IPS DF 19.7 (cell line): ENCODE results near the gene GALNTL6.
"Not testable (repeated sequence)": the region's sequence is repeated elsewhere in the genome, so short reads cannot be mapped to it uniquely, and the experiment has no call there.

Source experiments
- DNase-seq: peaks from one replicate; pipeline ENCODE4 v3.0.0-alpha.2; 2013; ENCODE audit warnings: low read depth, low spot score

The GALNTL6 gene

DNA sequence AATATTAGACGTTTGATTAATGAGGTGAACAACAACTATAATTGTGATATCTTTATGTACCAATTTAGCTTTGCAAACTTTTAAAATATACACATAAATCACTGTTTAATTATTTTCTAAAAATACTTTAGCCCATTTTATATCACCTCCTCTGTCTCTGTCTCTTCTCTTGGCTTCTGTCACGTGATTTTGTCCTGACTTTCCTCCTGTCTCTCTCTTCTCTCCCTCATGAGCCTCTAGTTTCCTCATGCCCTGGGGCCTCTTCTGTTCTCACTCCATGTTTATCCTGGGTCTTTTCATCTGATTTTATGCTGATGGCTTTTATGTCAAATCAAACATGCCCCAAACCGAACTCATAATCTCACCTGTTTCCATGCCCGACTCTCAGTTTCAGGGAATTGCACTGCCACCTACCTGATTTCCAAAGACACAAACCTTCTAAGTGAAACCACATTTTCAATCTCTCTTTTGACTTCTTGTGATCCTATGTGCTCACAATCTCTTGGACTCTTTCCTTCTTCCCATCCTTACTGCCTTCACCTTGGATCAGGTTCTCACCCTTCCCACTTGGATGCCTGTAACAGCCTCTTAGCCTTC is 1052.4 kb downstream of the GALNTL6 start:
- DNase-seq: no peak

DNA sequence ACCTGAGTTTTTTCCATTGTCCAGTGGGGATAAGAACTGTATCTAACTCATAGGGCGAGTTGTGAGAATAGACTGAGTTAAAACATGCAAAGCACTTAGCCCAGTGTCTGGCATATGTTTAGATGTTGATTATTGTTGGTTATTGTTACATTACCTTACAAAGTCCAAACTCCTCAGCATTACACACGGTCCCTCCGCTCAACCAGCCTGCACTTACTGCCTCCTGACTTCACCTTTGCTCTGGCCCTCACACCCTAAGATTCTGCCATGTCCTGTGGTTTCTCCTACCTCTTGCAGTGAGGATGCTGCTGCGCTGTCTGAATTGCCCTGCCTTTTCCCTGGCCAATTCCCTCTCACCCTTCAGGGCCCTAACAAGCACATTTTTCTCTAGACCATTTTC is 1053.2 kb downstream of the GALNTL6 start:
- DNase-seq: no peak

DNA sequence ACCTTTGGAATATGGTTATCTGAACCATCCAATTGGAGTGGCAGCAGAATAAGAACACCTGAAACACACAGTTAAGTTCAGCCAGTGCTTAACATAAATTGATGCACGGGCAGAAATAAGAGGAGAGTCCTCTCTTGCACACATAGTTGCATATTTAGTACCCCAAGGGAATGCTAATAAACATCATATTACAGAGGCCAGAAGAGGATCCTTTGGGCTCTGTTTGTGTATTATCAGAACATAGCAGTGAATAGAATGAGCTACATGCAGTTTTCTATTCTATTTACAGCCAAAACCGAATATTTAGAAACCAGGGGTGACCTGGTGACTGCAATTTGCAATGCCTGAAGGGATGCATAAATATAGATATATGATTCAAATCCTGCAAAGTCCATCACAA is 1054.6 kb downstream of the GALNTL6 start:
- DNase-seq: no peak

DNA sequence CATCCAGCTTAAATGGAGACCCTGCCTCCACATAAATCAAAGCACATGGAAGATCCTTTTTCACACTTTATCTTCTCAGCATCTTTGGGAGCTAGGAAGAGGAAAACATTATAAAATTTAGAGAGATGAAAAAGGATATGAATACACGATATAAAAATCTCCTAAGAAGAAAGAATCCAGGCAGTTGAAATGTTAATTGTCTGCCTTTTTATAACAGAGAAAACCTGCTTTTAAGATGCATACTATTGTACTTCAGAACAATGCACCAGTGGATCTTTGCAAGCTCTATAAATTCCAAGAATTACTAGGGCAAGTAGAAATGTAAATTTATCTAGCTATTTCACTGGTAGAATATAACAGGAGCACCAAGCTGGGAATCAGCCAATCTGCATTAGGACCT is 1055.1 kb downstream of the GALNTL6 start:
- no peak for DNase-seq

DNA sequence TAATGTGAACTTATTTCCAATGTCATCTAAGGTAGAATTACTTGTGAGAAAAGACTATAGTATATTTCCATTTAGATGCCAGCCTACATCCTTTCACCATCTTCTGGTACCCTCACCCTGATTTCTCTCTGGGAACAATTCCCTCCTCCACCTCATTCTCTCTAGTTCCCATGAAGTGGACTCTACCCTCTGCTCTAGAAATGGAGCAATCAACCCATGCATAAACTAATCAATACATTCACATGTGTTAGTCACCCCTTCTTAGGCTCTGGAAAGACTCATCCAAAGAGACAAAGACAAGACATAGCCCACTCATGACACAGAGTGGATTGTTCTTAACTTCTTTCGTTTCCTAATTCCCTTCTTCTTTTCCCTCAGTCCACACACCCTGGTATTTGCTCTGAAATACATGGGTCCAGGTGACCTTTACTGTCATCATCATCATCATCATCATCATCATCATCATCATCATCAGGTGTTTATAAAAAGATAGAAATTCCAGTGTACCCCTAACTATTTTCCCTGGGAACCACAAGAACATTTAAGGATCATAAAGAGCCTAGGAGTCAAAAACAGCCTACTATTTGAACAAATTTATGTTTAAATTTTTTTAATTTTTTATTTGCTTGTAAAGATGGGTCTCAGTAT is 1056.5 kb downstream of the GALNTL6 start:
- no peak for DNase-seq

DNA sequence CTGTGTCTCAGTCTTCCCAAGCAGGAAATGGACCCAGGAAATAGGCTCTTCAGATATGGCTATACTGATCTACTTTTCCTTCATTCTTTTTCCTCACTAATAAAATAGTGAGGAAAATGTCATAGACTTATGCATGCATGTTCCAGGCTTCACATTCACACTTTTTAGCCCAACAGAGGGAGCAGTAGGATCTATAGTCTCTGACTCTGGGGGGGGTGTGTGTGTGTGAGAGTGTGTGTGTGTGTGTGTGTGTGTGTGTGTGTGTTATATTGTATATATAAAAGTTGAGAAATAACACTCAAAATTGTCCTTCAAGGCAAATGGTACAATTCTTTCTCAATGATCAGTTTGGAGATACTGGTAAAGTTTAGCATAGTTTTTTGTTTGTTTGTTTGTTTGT is 1058.2 kb downstream of the GALNTL6 start:
- no peak for DNase-seq

DNA sequence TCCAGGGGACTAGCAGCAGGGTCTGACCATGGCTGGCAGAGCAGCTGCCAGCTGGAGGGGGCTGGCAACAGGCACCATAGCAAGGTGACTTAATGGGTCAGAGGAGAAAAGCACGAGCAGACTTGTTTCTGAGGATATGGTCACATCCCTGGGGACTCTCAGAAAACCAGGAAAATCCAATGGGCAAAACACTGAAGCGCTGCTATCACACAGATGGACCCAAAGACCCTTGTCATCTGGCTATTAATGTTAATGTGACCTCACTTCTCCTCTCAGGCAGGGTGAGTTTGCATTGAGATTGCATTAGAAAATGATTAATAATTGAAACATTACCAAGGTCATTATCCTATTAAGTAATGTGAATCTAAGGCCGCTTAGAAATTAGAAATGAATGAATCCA is 1061.7 kb downstream of the GALNTL6 start:
- DNase-seq: no peak

DNA sequence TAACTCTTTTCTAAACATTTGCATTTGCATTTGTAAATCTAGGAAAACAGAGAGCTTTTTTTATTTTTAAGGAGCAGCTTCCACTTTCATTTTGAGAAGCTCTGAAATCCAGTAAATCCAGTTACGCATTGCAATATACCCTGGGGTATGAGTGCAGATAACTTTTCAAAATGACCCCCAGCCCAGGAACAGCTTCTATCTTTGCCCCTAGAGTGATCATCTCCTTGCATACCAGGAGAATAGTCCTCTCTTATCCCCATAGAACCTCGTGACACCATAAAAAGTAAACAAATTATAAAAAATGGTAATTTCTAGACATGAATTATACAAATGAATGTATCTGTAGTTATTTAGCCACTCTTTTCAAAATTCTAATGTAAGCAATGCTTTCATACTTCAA is 1063.2 kb downstream of the GALNTL6 start:
- no peak for DNase-seq

DNA sequence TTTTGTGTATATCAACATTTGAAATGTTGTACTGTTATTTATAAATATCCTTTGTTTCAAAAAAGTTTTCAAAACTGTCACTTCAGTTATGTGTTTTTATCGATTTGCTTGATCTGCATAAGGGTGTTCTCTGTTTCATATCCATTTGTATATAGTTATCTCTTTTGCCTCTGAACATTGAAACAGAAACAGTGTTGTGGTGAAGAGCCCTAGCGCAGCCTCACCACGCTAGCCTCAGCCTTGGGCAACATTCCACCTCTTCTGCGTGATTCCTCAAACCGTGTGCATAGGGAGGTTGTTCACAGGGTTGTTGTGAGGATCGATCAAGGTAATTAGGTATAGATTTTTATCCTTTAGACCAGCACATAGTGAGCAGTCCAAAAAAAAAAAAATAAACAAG is 1068.4 kb downstream of the GALNTL6 start:
- DNase-seq: no peak

DNA sequence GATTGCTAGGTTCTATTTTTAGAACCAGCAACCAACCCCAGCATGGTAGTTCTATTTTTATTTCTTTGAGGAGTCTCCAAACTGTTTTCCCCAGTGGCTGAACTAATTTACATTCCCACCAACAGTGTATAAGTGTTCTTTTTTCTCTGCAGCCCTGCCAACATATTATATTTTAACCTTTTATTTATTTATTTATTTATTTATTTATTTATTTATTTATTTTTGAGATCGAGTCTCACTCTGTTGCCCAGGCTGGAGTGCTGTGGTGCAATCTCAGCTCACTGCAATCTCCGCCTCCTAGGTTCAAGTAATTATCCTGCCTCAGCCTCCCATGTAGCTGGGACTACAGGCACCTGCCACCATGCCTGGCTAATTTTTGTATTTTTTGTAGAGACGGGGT is 1074.2 kb downstream of the GALNTL6 start:
- not testable (repeated sequence) for DNase-seq

DNA sequence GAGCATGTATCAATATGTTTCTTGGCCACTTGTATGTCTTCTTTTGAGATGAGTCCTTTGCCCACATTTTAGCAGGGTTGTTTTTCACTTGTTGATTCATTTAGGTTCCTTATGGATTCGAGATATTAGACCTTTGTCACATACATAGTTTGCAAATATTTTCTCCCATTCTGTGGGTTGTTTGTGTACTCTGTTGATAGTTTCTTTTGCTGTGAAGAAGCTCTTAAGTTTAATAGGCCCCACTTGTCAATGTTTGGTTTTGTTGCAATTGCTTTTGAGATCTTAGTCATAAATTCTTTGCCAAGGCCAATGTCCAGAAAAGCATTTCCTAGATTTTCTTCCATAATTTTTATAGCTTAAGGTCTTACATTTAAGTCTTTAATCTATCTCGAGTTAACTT is 1074.8 kb downstream of the GALNTL6 start:
- DNase-seq: no peak

DNA sequence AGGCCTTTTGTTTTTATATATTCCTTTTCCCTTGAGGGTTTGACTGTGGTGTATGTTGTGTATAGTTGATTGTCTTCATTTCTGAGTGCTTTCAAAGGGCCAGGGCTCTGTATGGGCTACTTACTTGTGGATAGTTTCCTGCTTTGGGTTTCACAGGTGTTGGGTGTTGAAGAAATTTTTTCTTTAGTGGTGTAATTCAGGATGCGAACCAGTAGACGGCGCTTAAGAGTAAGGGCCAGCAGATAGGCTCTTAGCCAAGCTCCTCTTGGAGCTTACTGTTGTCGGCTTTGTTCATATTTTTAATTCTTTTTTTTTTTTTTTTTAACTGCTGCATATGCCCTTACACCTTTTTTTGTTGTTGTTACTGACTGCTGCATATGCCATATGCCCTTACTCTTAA is 1079.1 kb downstream of the GALNTL6 start:
- DNase-seq: peak; percentile 23

DNA sequence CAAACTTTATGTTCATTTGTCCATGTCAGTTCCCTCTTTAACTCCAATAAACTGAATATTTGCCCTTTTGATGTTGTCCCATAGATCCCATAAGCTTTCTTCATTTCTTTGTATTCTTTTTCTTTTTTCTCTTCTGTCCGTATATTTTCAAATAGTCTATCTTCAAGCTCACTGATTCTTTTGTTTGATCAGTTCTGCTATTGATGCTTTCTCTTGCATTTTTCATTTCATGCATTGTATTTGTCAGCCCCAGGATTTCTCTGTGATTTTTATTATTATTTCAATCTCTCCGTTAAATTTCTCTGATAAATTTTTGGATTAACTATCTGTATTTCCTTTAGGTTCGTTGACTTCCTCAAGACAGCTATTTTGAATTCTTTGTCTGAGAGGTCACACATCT is 1082.5 kb downstream of the GALNTL6 start:
- no peak for DNase-seq

DNA sequence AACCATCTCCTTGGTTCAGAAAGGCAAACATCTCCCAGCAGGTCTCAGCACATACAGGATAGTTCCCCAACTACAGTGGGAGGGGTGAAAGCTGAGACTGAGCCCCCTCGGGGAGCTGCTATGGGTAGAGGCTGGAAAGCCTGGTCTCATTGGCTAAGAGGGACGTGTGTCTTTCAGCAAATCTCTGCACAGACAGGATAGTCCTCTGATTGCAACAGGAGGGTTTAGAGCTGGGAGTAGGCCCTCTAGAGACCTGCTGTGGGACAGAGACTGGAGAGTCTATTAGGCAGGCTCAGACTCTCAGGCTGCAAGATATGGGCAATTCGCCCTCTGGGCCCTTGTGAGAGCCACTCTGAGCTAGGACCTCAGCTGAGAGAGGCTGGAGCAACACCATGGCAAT is 1083.8 kb downstream of the GALNTL6 start:
- no peak for DNase-seq

DNA sequence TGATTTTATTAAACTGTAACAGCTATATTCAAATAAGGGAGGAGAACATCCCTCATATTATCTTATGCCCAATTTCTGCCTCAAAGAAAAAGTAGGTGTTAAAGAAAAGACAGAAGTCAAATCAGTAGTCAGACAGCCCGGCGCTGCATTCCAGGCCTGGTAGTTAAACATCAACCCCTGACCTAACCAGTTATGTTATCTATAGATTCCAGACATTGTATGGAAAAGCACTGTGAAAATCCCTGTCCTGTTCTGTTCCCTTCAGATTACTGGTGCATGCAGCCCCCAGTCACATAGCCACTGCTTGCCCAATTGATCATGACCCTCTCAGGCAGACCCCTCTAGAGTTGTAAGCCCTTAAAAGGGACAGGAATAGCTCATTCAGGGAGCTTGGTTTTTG is 1085.5 kb downstream of the GALNTL6 start:
- DNase-seq: no peak

DNA sequence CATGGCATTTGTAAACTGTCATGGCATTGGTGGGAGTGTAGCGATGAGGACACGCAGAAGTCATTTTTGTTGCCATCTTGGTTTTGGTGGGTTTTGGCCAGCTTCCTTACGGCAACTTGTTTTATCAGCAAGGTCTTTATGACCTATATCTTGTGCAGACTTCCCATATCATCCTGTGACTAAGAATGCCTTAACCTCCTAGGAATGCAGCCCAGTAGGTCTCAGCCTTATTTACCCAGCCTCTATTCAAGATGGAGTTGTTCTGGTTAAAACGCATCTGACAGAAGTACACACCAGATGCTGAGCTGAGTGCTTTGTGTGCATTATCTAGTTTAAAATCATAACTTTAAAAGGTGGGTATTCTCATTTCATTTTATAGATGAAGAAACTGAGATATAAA is 1086.7 kb downstream of the GALNTL6 start:
- no peak for DNase-seq

DNA sequence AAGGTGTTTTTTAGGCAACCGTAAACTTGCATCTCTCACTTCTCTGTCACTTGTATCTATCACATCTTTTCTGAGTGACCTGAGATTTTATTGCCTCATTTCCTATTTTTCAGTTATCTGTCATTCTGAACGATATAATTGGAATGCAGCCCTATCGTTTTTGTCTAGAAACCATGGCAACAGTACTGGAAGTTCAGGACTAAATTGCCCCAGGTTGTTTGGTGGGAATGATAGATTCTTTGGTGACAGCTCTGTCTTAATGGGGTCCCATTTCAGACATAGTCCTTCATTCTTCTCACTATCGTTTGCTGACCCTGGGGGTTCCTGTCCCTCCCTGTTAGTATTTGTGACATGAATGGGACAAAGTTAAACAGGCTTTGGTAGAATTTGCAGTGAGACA is 1087.7 kb downstream of the GALNTL6 start:
- no peak for DNase-seq

DNA sequence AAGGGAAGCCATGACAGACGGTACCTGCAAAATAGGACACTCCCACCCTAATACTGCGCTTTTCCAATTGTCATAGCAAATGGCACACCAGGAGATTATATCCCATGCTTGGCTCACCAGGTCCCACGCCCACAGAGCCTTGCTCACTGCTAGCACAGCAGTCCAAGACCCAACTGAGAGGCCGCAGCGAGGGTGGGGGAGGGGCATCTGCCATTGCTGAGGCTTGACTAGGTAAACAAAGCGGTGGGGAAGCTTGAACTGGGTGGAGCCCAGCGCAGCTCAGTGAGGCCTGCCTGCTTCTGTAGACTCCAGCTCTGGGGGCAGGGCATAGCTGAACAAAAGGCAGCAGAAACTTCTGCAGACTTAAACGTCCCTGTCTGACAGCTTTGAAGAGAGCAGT is 1099.3 kb downstream of the GALNTL6 start:
- DNase-seq: not testable (repeated sequence)

DNA sequence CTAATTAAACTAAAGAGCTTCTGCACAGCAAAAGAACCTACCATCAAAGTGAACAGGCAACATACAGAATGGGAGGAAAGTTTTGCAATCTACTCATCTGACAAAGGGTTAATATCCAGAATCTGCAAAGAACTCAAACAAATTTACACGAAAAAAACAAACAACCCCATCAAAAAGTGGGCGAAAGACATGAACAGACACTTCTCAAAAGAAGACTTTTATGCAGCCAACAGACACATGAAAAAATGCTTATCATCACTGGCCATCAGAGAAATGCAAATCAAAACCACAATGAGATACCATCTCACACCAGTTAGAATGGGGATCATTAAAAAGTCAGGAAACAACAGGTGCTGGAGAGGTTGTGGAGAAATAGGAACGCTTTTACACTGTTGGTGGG is 1104.2 kb downstream of the GALNTL6 start:
- DNase-seq: not testable (repeated sequence)

DNA sequence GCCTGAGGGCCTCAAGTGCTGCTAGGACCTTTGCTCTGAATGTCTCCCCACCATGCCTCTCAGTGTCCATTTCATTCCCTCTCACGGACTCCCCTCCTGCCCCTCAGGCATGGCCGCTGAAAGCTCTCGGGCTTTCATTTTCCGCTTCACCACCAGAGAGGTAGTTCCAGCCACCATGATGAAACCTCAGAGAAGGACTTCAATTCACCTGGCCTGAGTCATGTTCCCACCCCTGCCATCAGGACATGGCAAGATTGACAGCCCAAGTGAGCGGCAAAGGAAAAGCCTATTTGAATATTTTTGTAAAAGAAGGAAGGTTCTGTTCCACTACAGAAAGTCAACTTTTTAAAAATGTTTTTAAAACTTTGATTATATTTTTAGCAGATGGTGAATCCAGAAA is 1106.1 kb downstream of the GALNTL6 start:
- DNase-seq: no peak

DNA sequence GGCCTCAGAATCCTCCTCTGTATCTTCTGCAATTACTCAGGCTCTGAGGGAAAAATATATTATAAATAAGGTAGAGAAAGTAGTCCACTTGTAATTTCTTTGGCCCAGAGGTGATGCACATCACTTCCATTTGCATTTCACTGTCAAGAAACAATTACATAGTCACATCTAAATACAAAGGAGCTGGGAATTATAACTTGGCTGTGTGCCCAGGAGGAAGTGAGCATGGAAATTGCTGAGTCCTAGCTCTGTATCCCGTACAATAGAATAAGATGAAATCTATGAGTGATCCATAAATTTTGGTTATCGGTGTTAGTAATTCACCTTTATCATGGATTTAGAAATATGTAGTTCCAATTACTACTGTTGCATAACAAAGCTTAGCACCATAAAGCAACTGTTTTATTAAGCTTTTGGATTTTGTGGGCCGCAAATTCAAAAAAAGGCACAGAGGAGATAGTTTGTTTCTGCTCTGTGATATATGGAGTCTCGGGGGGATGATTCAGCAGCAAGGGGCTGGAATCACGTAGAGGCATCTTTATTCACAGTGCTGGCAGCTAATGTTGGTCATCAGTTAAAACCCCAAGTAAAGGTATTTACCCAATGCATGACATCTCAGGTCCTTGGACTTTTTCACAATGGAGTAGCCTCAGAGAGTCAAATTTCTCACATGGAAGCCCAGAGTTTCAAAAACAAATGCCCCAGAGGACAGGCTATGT is 1114.1 kb downstream of the GALNTL6 start:
- DNase-seq: no peak

DNA sequence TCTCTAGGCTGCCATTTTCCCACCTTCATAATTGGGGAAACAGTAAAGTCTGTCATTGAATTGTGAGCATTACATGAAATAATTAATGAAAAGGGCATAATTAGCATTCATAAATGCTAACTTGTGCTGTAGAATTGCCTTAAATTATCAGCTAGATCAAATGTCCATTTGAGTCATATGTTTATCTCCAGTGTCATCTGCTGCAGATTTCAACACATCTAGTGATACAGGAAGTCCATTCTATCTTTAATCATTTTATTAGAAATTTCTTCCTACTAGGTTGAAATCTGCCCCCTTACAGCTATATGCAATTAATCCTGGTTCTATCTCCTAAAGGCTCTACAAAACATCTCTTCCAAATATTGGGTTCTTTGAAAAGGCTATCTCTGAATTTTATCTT is 1115.1 kb downstream of the GALNTL6 start:
- no peak for DNase-seq
